ENCODE results near the gene ADAMTS1. TPM values are rescaled to one million over a fixed set of nuclear protein-coding genes. Genes with fewer than 3 reads are reported as not detected.

The ADAMTS1 gene
- total and polyA plus RNA-seq, 2 of the 13 experiments (the other 11 are each of a cell fraction or from before 2014, with no cell fraction given) = 0.02 to 0.11 TPM

- TF ChIP-seq SIN3A (IDR thresholded peaks at IDR 0.05; ENCODE audit: borderline replicate concordance, low read depth, low read length) (no peak), TIGD3 (CRISPR knock-in tag; IDR thresholded peaks at IDR 0.05; ENCODE audit: borderline replicate concordance) (no peak), CEBPZ (IDR thresholded peaks at IDR 0.05; ENCODE audit: low read length) (no peak), ATF7-NPFF (CRISPR knock-in tag; IDR thresholded peaks at IDR 0.05; ENCODE audit: low read depth) (no peak), ZEB1 (IDR thresholded peaks at IDR 0.05; ENCODE audit: insufficient replicate concordance, low read depth) (no peak), ZNF20 (CRISPR knock-in tag; IDR thresholded peaks at IDR 0.05) (no peak), TP53 (CRISPR knock-in tag; conservative IDR thresholded peaks at IDR 0.05) (no peak), ZMYM4 (CRISPR knock-in tag; IDR thresholded peaks at IDR 0.05) (no peak), NCOR1 (IDR thresholded peaks at IDR 0.05; ENCODE audit: borderline replicate concordance, low read length) (no peak), ZNF614 (CRISPR knock-in tag; IDR thresholded peaks at IDR 0.05; ENCODE audit: borderline replicate concordance) (no peak), MZF1 (CRISPR knock-in tag; IDR thresholded peaks at IDR 0.05; ENCODE audit: borderline replicate concordance) (no peak), ZNF773 (CRISPR knock-in tag; IDR thresholded peaks at IDR 0.05; ENCODE audit: borderline replicate concordance) (no peak)
- Histone ChIP-seq H2AFZ (ENCODE audit: low read length) (no peak overlapping the region), H3K36me3 (replicated peaks in 1 of 2; ENCODE audit: control insufficient read depth in 1 of 2, insufficient read depth in 2 of 2, low read length in 2 of 2) (no peaks in the 10 kb centered on the region), H3K27me3 (ENCODE audit: control insufficient read depth in 1 of 2, insufficient read depth in 2 of 2, low read length in 2 of 2) (no peaks in the 10 kb centered on the region), H3K9ac (ENCODE audit: insufficient read depth, low read depth, low read length) (no peak overlapping the region), H3K4me2 (ENCODE audit: low read depth, low read length) (no peak overlapping the region), H3K27ac (ENCODE audit: extremely low read length, insufficient read depth, low read length) (no peak overlapping the region), H3K79me2 (ENCODE audit: insufficient read depth, low read length) (no peaks in the 10 kb centered on the region), H4K20me1 (ENCODE audit: insufficient read depth, low read length) (no peaks in the 10 kb centered on the region), H3K4me1 (ENCODE audit: insufficient read depth, low read length) (no peaks in the 10 kb centered on the region), H3K4me3 (replicated peaks in 1 of 3; ENCODE audit: insufficient read depth in 1 of 3, low read depth in 2 of 3, low read length in 3 of 3) (no peak overlapping the region), H3K9me3 (ENCODE audit: low read length) (peaks cover 31% of the 10 kb centered on the region)
- FAIRE-seq (no peak), ATAC-seq (no peak), DNase-seq (ENCODE audit: low spot score) (no peak)
- intact Hi-C loops (cut with micrococcal nuclease; ENCODE audit: unreplicated experiment) (no loop called here), in situ Hi-C loops (cut with HindIII; ENCODE audit: extremely low pct_ligation_motif_present, low pct_unique_long_range_greater_than_20kb) (no loop called here)
- BruUV-seq (replicated peaks) = no TSS peak
- ChIA-PET CTCF (ENCODE audit: low intra/inter-chr PET ratio, low total read pairs) (no interaction called here), POLR2A (no interaction called here)
- 18% methylated on average over 8 of the region's 8 CpGs for WGBS (ENCODE audit: low lambda C conversion rate)
These were observed 56.4 kb downstream of the ADAMTS1 start for GRCh38 chr21:26788790-26789189.

Other genes starting within 250 kb of the ADAMTS1 start
- gene ADAMTS5, start 121.7 kb upstream of the ADAMTS1 start, total RNA-seq (2016; rRNA removed; fragmentation: Illumina TruSeq; extraction: Trizol) = not detected in 2 replicates
- not detected in 2 replicates for gene ADAMTS5, start 121.7 kb upstream of the ADAMTS1 start, polyA plus RNA-seq (2011; rRNA removed)

All from HepG2 (cell line).